H7 (cell line): ENCODE measurements around the gene SLC17A8. TPM values are rescaled to one million over a fixed set of nuclear protein-coding genes. Genes with fewer than 3 reads are reported as not detected.

Source experiments
- DNase-seq: peaks from one replicate; pipeline ENCODE4 v3.0.0; 2012
- H3K27me3 ChIP-seq: 2 replicates; pipeline ENCODE4 v1.6.0; 2011; ENCODE audit warnings: mild to moderate bottlenecking, low read length; ENCODE audit not compliant: control insufficient read depth, insufficient read depth
- H3K36me3 ChIP-seq: replicated peaks from 2 replicates; pipeline ENCODE4 v1.5.1; 2011; ENCODE audit warnings: low read length; ENCODE audit not compliant: control insufficient read depth, insufficient read depth
- H3K4me3 ChIP-seq: 2 replicates; pipeline ENCODE4 v1.5.1; 2011; ENCODE audit warnings: low read depth, mild to moderate bottlenecking, control low read depth, low read length, moderate library complexity; ENCODE audit not compliant: insufficient read depth
- total RNA-seq: library from RNA; depleted of rRNA; stranded (reverse); fragments of >200 nt; shearing (Covaris generic); gene quantifications from 2 replicates; pipeline ENCODE4 v1.2.3, GENCODE V29; 2014

SLC17A8 gene
- total RNA-seq, 1 experiment from 2014 or later: not detected

- no peaks in the 10 kb centered on the region for H3K27me3 ChIP-seq
- DNase-seq: no peak
- H3K36me3 ChIP-seq: no peaks in the 10 kb centered on the region
- H3K4me3 ChIP-seq: no peak overlapping the region
Measured at GRCh38 chr12:100346660-100347059, 10.2 kb upstream of the SLC17A8 start.

GRCh38 chr12:100348657-100349454 lies 8.0 kb upstream of the SLC17A8 start:
- peak; percentile 48 for DNase-seq
- Histone ChIP-seq H3K4me3 (no peak overlapping the region), H3K36me3 (no peaks in the 10 kb centered on the region), H3K27me3 (no peaks in the 10 kb centered on the region)

- Histone ChIP-seq H3K36me3 (no peaks in the 10 kb centered on the region), H3K4me3 (no peak overlapping the region), H3K27me3 (no peaks in the 10 kb centered on the region)
- no peak for DNase-seq
Measured at GRCh38 chr12:100359248-100359647, 2.4 kb downstream of the SLC17A8 start.

- Histone ChIP-seq H3K4me3 (no peak overlapping the region), H3K36me3 (no peaks in the 10 kb centered on the region), H3K27me3 (no peaks in the 10 kb centered on the region)
- DNase-seq: no peak
Measured at GRCh38 chr12:100359822-100360221, 2.9 kb downstream of the SLC17A8 start.

- no peak overlapping the region for H3K4me3 ChIP-seq
- H3K36me3 ChIP-seq: no peaks in the 10 kb centered on the region
Measured at GRCh38 chr12:100360450-100360849, 3.6 kb downstream of the SLC17A8 start.

GRCh38 chr12:100364324-100364723 lies 7.5 kb downstream of the SLC17A8 start:
- DNase-seq: no peak
- Histone ChIP-seq H3K27me3 (no peaks in the 10 kb centered on the region), H3K4me3 (no peak overlapping the region), H3K36me3 (no peaks in the 10 kb centered on the region)

More at GRCh38 chr12:100360450-100360849, 3.6 kb downstream of the SLC17A8 start:
- H3K27me3 ChIP-seq: no peaks in the 10 kb centered on the region
- DNase-seq: no peak

GRCh38 chr12:100365411-100365810 lies 8.5 kb downstream of the SLC17A8 start:
- DNase-seq: no peak
- Histone ChIP-seq H3K27me3 (no peaks in the 10 kb centered on the region), H3K4me3 (no peak overlapping the region), H3K36me3 (no peaks in the 10 kb centered on the region)

GRCh38 chr12:100368066-100368465 lies 11.2 kb downstream of the SLC17A8 start:
- DNase-seq: no peak
- no peaks in the 10 kb centered on the region for H3K27me3 ChIP-seq
- no peaks in the 10 kb centered on the region for H3K36me3 ChIP-seq
- no peak overlapping the region for H3K4me3 ChIP-seq

GRCh38 chr12:100371146-100371545 lies 14.3 kb downstream of the SLC17A8 start:
- no peaks in the 10 kb centered on the region for H3K36me3 ChIP-seq
- DNase-seq: no peak
- H3K4me3 ChIP-seq: no peak overlapping the region
- H3K27me3 ChIP-seq: no peaks in the 10 kb centered on the region

GRCh38 chr12:100372853-100373640 lies 16.2 kb downstream of the SLC17A8 start:
- H3K27me3 ChIP-seq: no peaks in the 10 kb centered on the region
- DNase-seq: peak; percentile 19
- H3K4me3 ChIP-seq: no peak overlapping the region

GRCh38 chr12:100375038-100375735 lies 18.3 kb downstream of the SLC17A8 start:
- peak; percentile 15 for DNase-seq
- Histone ChIP-seq H3K4me3 (no peak overlapping the region), H3K36me3 (no peaks in the 10 kb centered on the region), H3K27me3 (no peaks in the 10 kb centered on the region)

More at GRCh38 chr12:100372853-100373640, 16.2 kb downstream of the SLC17A8 start:
- no peaks in the 10 kb centered on the region for H3K36me3 ChIP-seq

GRCh38 chr12:100376161-100376560 lies 19.3 kb downstream of the SLC17A8 start:
- Histone ChIP-seq H3K27me3 (no peaks in the 10 kb centered on the region), H3K36me3 (no peaks in the 10 kb centered on the region), H3K4me3 (no peak overlapping the region)
- DNase-seq: no peak

- no peak overlapping the region for H3K4me3 ChIP-seq
- no peak for DNase-seq
- H3K36me3 ChIP-seq: no peaks in the 10 kb centered on the region
- no peaks in the 10 kb centered on the region for H3K27me3 ChIP-seq
Measured at GRCh38 chr12:100381379-100381778, 24.5 kb downstream of the SLC17A8 start.

- Histone ChIP-seq H3K4me3 (no peak overlapping the region), H3K27me3 (no peaks in the 10 kb centered on the region), H3K36me3 (no peaks in the 10 kb centered on the region)
- DNase-seq: no peak
Measured at GRCh38 chr12:100382338-100382737, 25.5 kb downstream of the SLC17A8 start.
